ACC112 (cell line): Measurements from ENCODE around the gene OXNAD1.
A peak's percentile ranks its signal among the peaks of the same experiment; 100 is the strongest.

Experiments used
- H2AFZ ChIP-seq: fragments of 200-600 bp; sonication (generic); one replicate; pipeline ENCODE4 v1.6.0; 2017; ENCODE audit warnings: antibody characterized with exemption, low read length; ENCODE audit not compliant: unreplicated experiment
- H3K27ac ChIP-seq: fragments of 200-600 bp; sonication (generic); 2 replicates; pipeline ENCODE4 v1.5.1; 2014; ENCODE audit warnings: low read depth, mild to moderate bottlenecking, antibody characterized with exemption, low read length, moderate library complexity
- H3K27me3 ChIP-seq: fragments of 200-600 bp; sonication (generic); 2 replicates; pipeline ENCODE4 v1.6.1; 2014; ENCODE audit warnings: mild to moderate bottlenecking, antibody characterized with exemption, low read length, moderate library complexity, mixed read lengths; ENCODE audit not compliant: insufficient read depth
- H3K36me3 ChIP-seq: fragments of 200-600 bp; sonication (generic); 2 replicates; pipeline ENCODE4 v1.6.1; 2016; ENCODE audit warnings: mild to moderate bottlenecking, antibody characterized with exemption, low read length, moderate library complexity, mixed read lengths; ENCODE audit not compliant: insufficient read depth
- H3K4me1 ChIP-seq: fragments of 200-600 bp; sonication (generic); one replicate; pipeline ENCODE4 v1.6.1; 2016; ENCODE audit warnings: low read length, mixed read lengths; ENCODE audit not compliant: insufficient read depth, unreplicated experiment, control insufficient read depth
- H3K4me3 ChIP-seq: fragments of 200-600 bp; sonication (generic); 2 replicates; pipeline ENCODE4 v1.5.1; 2014; ENCODE audit warnings: mild to moderate bottlenecking, low read depth, low read length
- H3K79me2 ChIP-seq: fragments of 200-600 bp; sonication (generic); one replicate; pipeline ENCODE4 v1.6.0; 2016; ENCODE audit warnings: low read length; ENCODE audit not compliant: control insufficient read depth, unreplicated experiment, insufficient read depth

OXNAD1 gene

DNA sequence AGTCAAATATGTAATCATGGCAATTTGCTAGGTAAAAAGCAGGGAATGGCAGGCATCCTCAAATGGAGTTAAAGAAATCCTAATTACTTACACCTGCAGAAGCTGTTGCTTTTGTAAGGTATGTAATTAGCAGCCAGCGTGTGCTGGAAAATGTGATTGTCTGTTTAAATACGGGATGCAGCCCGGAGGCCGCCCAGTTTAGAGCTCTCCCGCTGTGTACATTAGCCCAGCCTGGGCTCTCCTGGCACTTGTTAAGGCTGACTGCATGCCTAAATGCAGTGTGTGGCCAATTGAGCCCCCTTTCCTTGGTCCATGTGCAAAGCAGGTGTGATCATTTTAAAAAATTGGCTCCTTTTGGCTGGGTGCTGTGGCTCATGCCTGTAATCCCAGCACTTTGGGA lies 9.3 kb upstream of the OXNAD1 start:
- Histone ChIP-seq H3K79me2 (no peaks in the 10 kb centered on the region), H3K4me3 (no peak overlapping the region), H3K27me3 (no peaks in the 10 kb centered on the region), H2AFZ (no peak overlapping the region), H3K4me1 (no peaks in the 10 kb centered on the region), H3K27ac (no peak overlapping the region), H3K36me3 (peaks cover 12% of the 10 kb centered on the region)

DNA sequence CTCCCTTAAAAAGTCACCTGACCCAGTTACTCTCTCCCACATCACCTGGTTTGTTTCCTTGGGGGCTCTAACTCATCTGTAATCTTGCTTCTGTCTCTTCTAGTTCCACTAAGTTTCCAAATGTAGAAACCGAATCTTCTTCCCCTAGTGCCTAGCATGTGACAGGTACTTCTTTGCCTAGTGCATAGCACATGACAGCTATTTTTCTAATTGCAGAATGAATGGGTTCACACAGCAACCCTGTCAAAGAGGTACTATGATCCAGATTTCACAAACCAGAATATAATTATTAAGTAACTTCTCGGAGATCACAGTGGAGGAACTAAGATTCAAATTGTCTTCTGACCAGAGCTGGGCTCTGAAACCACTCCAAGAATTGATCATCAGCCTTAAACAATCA lies 7.7 kb upstream of the OXNAD1 start:
- H3K4me1 ChIP-seq, result no peaks in the 10 kb centered on the region
- H3K4me3 ChIP-seq, result no peak overlapping the region
- no peak overlapping the region for H2AFZ ChIP-seq
- H3K27ac ChIP-seq, result no peak overlapping the region
- H3K36me3 ChIP-seq, result peaks cover 12% of the 10 kb centered on the region
- no peaks in the 10 kb centered on the region for H3K27me3 ChIP-seq
- peaks cover 13% of the 10 kb centered on the region for H3K79me2 ChIP-seq

GRCh38 chr3:16258177-16258576 lies 6.8 kb upstream of the OXNAD1 start:
- Histone ChIP-seq H3K79me2 (peaks cover 22% of the 10 kb centered on the region), H3K36me3 (peaks cover 12% of the 10 kb centered on the region), H3K27me3 (no peaks in the 10 kb centered on the region), H3K27ac (no peak overlapping the region), H3K4me3 (no peak overlapping the region), H2AFZ (no peak overlapping the region), H3K4me1 (peaks cover 7% of the 10 kb centered on the region)

GRCh38 chr3:16258866-16259265 lies 6.1 kb upstream of the OXNAD1 start:
- Histone ChIP-seq H3K36me3 (peaks cover 12% of the 10 kb centered on the region), H3K79me2 (peaks cover 28% of the 10 kb centered on the region), H3K4me1 (peaks cover 11% of the 10 kb centered on the region), H3K27me3 (no peaks in the 10 kb centered on the region), H3K27ac (no peak overlapping the region), H3K4me3 (no peak overlapping the region), H2AFZ (no peak overlapping the region)

GRCh38 chr3:16260046-16260445 lies 5.0 kb upstream of the OXNAD1 start:
- Histone ChIP-seq H2AFZ (no peak overlapping the region), H3K27me3 (no peaks in the 10 kb centered on the region), H3K27ac (no peak overlapping the region), H3K36me3 (peaks cover 12% of the 10 kb centered on the region), H3K79me2 (peaks cover 36% of the 10 kb centered on the region), H3K4me1 (peaks cover 11% of the 10 kb centered on the region), H3K4me3 (no peak overlapping the region)

GRCh38 chr3:16262174-16262573 lies 2.8 kb upstream of the OXNAD1 start:
- no peak overlapping the region for H3K27ac ChIP-seq
- peaks cover 12% of the 10 kb centered on the region for H3K36me3 ChIP-seq
- peaks cover 55% of the 10 kb centered on the region for H3K79me2 ChIP-seq
- H3K27me3 ChIP-seq, result no peaks in the 10 kb centered on the region
- H3K4me3 ChIP-seq, result no peak overlapping the region
- no peak overlapping the region for H2AFZ ChIP-seq
- H3K4me1 ChIP-seq, result peaks cover 26% of the 10 kb centered on the region

DNA sequence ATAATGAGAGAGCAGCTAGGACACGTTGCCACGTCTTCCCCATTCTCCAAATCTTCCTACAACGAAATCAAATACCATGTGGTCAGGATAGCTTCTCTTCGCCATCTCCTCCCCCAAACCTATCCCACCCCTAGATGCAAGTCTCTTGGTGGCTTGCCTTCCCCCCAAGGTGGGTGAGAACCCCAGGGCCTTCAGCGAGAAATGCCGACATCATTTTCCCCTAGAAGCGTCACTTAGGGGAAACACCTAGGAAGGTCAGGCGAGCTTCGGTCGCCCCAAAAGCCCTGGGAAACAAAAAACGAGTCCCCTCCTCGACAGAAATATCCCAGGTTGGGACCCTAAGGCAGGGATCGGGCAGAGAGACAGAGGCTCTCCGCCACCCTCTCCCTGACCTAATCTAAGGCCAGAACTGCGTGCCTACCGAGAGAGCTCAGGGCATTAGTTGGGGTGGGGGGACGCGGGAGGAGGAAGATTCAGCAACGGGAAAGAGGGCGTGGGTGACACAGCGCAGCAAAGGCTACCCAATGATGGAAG lies 771 bp upstream of the OXNAD1 start:
- Histone ChIP-seq H2AFZ (peak overlapping the region; percentile 94), H3K4me1 (peaks cover 29% of the 10 kb centered on the region), H3K79me2 (peaks cover 66% of the 10 kb centered on the region), H3K27me3 (no peaks in the 10 kb centered on the region), H3K36me3 (peaks cover 7% of the 10 kb centered on the region), H3K4me3 (peak overlapping the region; percentile 100), H3K27ac (peak overlapping the region; percentile 85)

DNA sequence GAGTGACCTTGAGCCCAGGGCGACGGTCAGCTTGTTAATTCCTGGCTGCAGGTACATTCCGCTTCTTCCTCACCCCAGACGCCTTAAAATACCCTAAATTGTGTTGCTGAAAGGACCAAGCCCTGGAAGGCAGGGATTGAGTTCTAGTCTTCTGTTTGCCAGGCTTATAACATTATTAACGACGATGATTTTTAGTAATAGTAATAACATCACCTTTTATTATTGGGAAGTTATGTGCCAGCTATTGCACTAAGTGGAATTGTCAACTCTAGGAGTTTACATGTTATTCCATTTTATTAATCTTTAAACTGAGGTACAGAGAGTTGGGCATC lies 409 bp downstream of the OXNAD1 start:
- peak overlapping the region; percentile 100 for H3K4me3 ChIP-seq
- peaks cover 29% of the 10 kb centered on the region for H3K4me1 ChIP-seq
- H3K27me3 ChIP-seq, result no peaks in the 10 kb centered on the region
- H3K36me3 ChIP-seq, result 0 out of 2 replicates have a peak, but pooled peaks cover under 1% of the 10 kb centered on the region
- H3K27ac ChIP-seq, result peak overlapping the region; percentile 56
- H3K79me2 ChIP-seq, result peaks cover 66% of the 10 kb centered on the region
- peak overlapping the region; percentile 58 for H2AFZ ChIP-seq

GRCh38 chr3:16266714-16267113 lies 1.7 kb downstream of the OXNAD1 start:
- Histone ChIP-seq H2AFZ (no peak overlapping the region), H3K79me2 (peaks cover 59% of the 10 kb centered on the region), H3K4me1 (peaks cover 29% of the 10 kb centered on the region), H3K27me3 (no peaks in the 10 kb centered on the region), H3K36me3 (0 out of 2 replicates have a peak, but pooled peaks cover 2% of the 10 kb centered on the region), H3K4me3 (peak overlapping the region; percentile 100), H3K27ac (no peak overlapping the region)

DNA sequence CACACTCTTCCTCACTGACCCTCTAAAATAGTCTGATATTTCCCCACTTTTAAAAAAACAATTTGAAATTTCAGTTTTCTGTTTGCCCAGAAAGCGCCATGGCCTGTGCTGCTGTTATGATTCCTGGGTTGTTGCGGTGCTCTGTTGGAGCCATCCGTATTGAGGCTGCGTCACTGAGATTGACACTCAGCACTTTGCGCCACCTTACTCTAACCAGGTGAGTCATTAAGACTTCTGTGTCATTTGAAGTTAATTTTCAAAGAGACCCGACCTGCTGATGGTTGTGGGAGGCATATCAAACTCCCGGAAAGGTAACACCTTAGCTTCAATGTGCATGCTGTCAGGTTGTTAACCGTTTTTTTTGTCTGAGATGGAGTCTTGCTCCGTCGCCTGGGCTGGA lies 5.8 kb downstream of the OXNAD1 start:
- Histone ChIP-seq H3K27me3 (no peaks in the 10 kb centered on the region), H3K36me3 (0 out of 2 replicates have a peak, but pooled peaks cover 7% of the 10 kb centered on the region), H2AFZ (no peak overlapping the region), H3K4me1 (peaks cover 17% of the 10 kb centered on the region), H3K79me2 (peaks cover 22% of the 10 kb centered on the region), H3K27ac (no peak overlapping the region), H3K4me3 (no peak overlapping the region)

DNA sequence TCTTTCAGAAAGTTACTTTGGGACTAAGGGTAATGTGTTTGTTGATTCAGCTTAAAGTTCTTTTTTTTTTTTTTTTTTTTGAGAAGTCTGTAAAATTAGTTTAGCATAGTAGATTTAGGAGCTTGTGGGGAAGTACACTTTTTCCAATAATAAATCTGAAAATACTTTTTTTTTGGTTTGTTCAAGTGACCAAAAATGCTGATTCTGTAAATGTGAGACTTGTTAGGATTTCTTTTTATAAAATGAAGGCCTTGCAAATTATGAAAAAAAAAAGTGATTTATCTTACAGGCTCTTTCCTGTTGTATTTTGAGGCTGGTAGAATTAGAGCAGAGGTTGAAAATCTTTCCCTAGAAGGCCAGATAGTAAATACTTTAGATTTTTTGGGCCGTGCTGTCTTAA lies 7.6 kb downstream of the OXNAD1 start:
- Histone ChIP-seq H2AFZ (no peak overlapping the region), H3K27me3 (no peaks in the 10 kb centered on the region), H3K4me1 (no peaks in the 10 kb centered on the region), H3K27ac (no peak overlapping the region), H3K79me2 (peaks cover 7% of the 10 kb centered on the region), H3K4me3 (no peak overlapping the region), H3K36me3 (peaks cover 7% of the 10 kb centered on the region; the same call in 1 of the 2 replicates)
